HepG2 (cell line): ENCODE results near the gene PTPRE. TPM values are rescaled to one million over a fixed set of nuclear protein-coding genes. Genes with fewer than 3 reads are reported as not detected.

Source experiments
- ATAC-seq: fragments of 200-7000 bp; cut with Tn5 transposase; 3 replicates; pipeline ENCODE4 v1.9.1; 2020; ENCODE audit warnings: mild to moderate bottlenecking, moderate library complexity
- BruUV-seq: library from RNA; stranded (reverse); fragments of 400-500 nt; replicated peaks from 2 replicates; lab custom pipeline; 2021; lab: Mats Ljungman, UMichigan
- CTCF ChIA-PET: fragments of 300-600 bp; formaldehyde crosslinking; extraction: SDS; loops from one replicate; lab custom pipeline; 2021; ENCODE audit warnings: low total read pairs, inconsistent platforms, low intra/inter-chr PET ratio; lab: Yijun Ruan, JAX
- POLR2A ChIA-PET: fragments of 350-600 bp; sonication (Branson Sonifier 250); formaldehyde crosslinking; loops from one replicate; lab custom pipeline; 2020; ENCODE audit warnings: antibody characterized with exemption, inconsistent platforms; lab: Yijun Ruan, JAX
- DNase-seq: peaks from one replicate; pipeline ENCODE4 v3.0.0-alpha.2; 2015; ENCODE audit warnings: low spot score
- FAIRE-seq: peaks from 3 replicates; lab custom pipeline; 2011; peaks lifted over from hg19 to GRCh38; lab: Jason Lieb, UNC
- H2AFZ ChIP-seq: one replicate; pipeline ENCODE4 v1.6.1; 2011; ENCODE audit warnings: low read length, inconsistent platforms
- H3K27ac ChIP-seq: fragments of 300-600 bp; 3 replicates; pipeline ENCODE4 v1.8.0; 2011; ENCODE audit warnings: mixed run types, mild to moderate bottlenecking, mixed read lengths, low read length, inconsistent platforms; ENCODE audit not compliant: insufficient read depth; ENCODE audit errors: extremely low read length
- H3K27me3 ChIP-seq, 2 experiments: fragments of 200-600 bp in 1 of 2; 2 replicates in 1 of 2; 3 replicates in 1 of 2; pipeline versions ENCODE4 v1.6.0 to v1.8.0; 2011; ENCODE audit warnings: low read length in 2 of 2, mild to moderate bottlenecking in 2 of 2, moderate library complexity in 2 of 2, inconsistent platforms in 1 of 2; ENCODE audit not compliant: insufficient read depth in 2 of 2, control insufficient read depth in 1 of 2
- H3K36me3 ChIP-seq, 2 experiments: fragments of 200-600 bp in 1 of 2; replicated peaks in 1 of 2; 2 replicates in 1 of 2; 3 replicates in 1 of 2; pipeline versions ENCODE4 v1.5.1 to v1.8.0; 2011; ENCODE audit warnings: low read length in 2 of 2, inconsistent platforms in 1 of 2; ENCODE audit not compliant: insufficient read depth in 2 of 2, control insufficient read depth in 1 of 2
- H3K4me1 ChIP-seq: 2 replicates; pipeline ENCODE4 v1.5.1; 2012; ENCODE audit warnings: low read length, inconsistent platforms; ENCODE audit not compliant: insufficient read depth
- H3K4me2 ChIP-seq: 2 replicates; pipeline ENCODE4 v1.6.0; 2011; ENCODE audit warnings: low read depth, low read length, inconsistent platforms
- H3K4me3 ChIP-seq, 3 experiments: fragments of 200-600 bp in 1 of 3; sonication (generic), shearing (Covaris generic) in 1 of 3; replicated peaks in 1 of 3; 2 replicates each; pipeline ENCODE4 v1.5.1; 2011 to 2016; ENCODE audit warnings: low read length in 3 of 3, inconsistent platforms in 2 of 3, low read depth in 2 of 3, mild to moderate bottlenecking in 2 of 3, control low read depth in 1 of 3, mixed read lengths in 1 of 3; ENCODE audit not compliant: insufficient read depth in 1 of 3
- H3K79me2 ChIP-seq: one replicate; pipeline ENCODE4 v1.6.1; 2011; ENCODE audit warnings: low read length, inconsistent platforms; ENCODE audit not compliant: insufficient read depth
- H3K9ac ChIP-seq: 2 replicates; pipeline ENCODE4 v1.6.0; 2011; ENCODE audit warnings: mild to moderate bottlenecking, low read depth, low read length, inconsistent platforms; ENCODE audit not compliant: insufficient read depth
- H3K9me3 ChIP-seq: 2 replicates; pipeline ENCODE4 v1.5.1; 2012; ENCODE audit warnings: mild to moderate bottlenecking, low read length
- H4K20me1 ChIP-seq: 2 replicates; pipeline ENCODE4 v1.6.0; 2011; ENCODE audit warnings: inconsistent platforms, mild to moderate bottlenecking, low read length, moderate library complexity; ENCODE audit not compliant: insufficient read depth
- CCAR2 ChIP-seq: fragments of 200-400 bp; formaldehyde crosslinking; optimal IDR thresholded peaks from 2 replicates; pipeline ENCODE3; 2018; ENCODE audit warnings: low read depth, mild to moderate bottlenecking, low read length, moderate library complexity
- CREBL2 ChIP-seq: sonication (generic); formaldehyde crosslinking; IDR thresholded peaks from 2 replicates; pipeline ENCODE4 v1.8.1; 2023; ENCODE audit warnings: missing genetic modification reagents, mild to moderate bottlenecking, borderline replicate concordance
- NCOA2 ChIP-seq: sonication (generic); formaldehyde crosslinking; IDR thresholded peaks from 2 replicates; pipeline ENCODE4 v1.8.0; 2022; ENCODE audit warnings: inconsistent platforms
- NCOR1 ChIP-seq: fragments of 200-600 bp; sonication (generic); IDR thresholded peaks from 2 replicates; pipeline ENCODE4 v1.7.0; 2017; ENCODE audit warnings: antibody characterized with exemption, low read length, borderline replicate concordance
- NFYC ChIP-seq: IDR thresholded peaks from 2 replicates; pipeline ENCODE4 v1.6.1; 2016; ENCODE audit warnings: missing genetic modification reagents, missing compliant biosample characterization
- PBX2 ChIP-seq: IDR thresholded peaks from 2 replicates; pipeline ENCODE4 v1.6.1; 2016; ENCODE audit warnings: control low read depth
- SCMH1 ChIP-seq: sonication (generic); formaldehyde crosslinking; IDR thresholded peaks from 2 replicates; pipeline ENCODE4 v1.9.0; 2021; ENCODE audit warnings: missing genetic modification reagents, mild to moderate bottlenecking, borderline replicate concordance
- SMAD1 ChIP-seq: sonication (generic); formaldehyde crosslinking; IDR thresholded peaks from 2 replicates; pipeline ENCODE4 v1.4.0; 2020; ENCODE audit warnings: missing genetic modification reagents, low read depth, mild to moderate bottlenecking, borderline replicate concordance
- SRSF4 ChIP-seq: fragments of 200-400 bp; formaldehyde crosslinking; IDR thresholded peaks from one replicate; pipeline ENCODE4 v1.6.1; 2018; ENCODE audit warnings: mild to moderate bottlenecking, low read depth, low read length, moderate library complexity; ENCODE audit not compliant: poor library complexity, severe bottlenecking
- TBL1XR1 ChIP-seq: fragments of 150-350 bp; IDR thresholded peaks from 2 replicates; pipeline ENCODE4 v1.6.1; 2014; ENCODE audit warnings: borderline replicate concordance, low read length; ENCODE audit not compliant: partially characterized antibody
- ZFY ChIP-seq: sonication (generic); formaldehyde crosslinking; IDR thresholded peaks from 2 replicates; pipeline ENCODE4 v1.4.0; 2020; ENCODE audit warnings: missing genetic modification reagents
- ZMYM3 ChIP-seq: sonication (generic); formaldehyde crosslinking; IDR thresholded peaks from 2 replicates; pipeline ENCODE4 v1.5.1; 2020; ENCODE audit warnings: mild to moderate bottlenecking, missing genetic modification reagents
- ZMYM4 ChIP-seq: sonication (generic); formaldehyde crosslinking; IDR thresholded peaks from 2 replicates; pipeline ENCODE4 v1.8.1; 2023; ENCODE audit warnings: mild to moderate bottlenecking, missing genetic modification reagents
- ZNF224 ChIP-seq: sonication (generic); formaldehyde crosslinking; IDR thresholded peaks from 2 replicates; pipeline ENCODE4 v1.5.0; 2020; ENCODE audit warnings: mild to moderate bottlenecking, missing genetic modification reagents
- ZNF260 ChIP-seq: sonication (generic); formaldehyde crosslinking; IDR thresholded peaks from 2 replicates; pipeline ENCODE4 v1.4.0; 2020; ENCODE audit warnings: missing genetic modification reagents, low read depth, mild to moderate bottlenecking, borderline replicate concordance
- ZNF331 ChIP-seq: sonication (generic); formaldehyde crosslinking; IDR thresholded peaks from 2 replicates; pipeline ENCODE4 v1.4.0; 2020; ENCODE audit warnings: missing genetic modification reagents
- ZNF432 ChIP-seq: sonication (generic); formaldehyde crosslinking; IDR thresholded peaks from 2 replicates; pipeline ENCODE4 v1.5.0; 2020; ENCODE audit warnings: missing genetic modification reagents, mild to moderate bottlenecking, borderline replicate concordance
- ZNF530 ChIP-seq: sonication (generic); formaldehyde crosslinking; IDR thresholded peaks from 2 replicates; pipeline ENCODE4 v1.5.0; 2020; ENCODE audit warnings: low read depth, mild to moderate bottlenecking, missing genetic modification reagents
- ZNF720 ChIP-seq: sonication (generic); formaldehyde crosslinking; IDR thresholded peaks from 2 replicates; pipeline ENCODE4 v1.4.0; 2020; ENCODE audit warnings: missing genetic modification reagents
- WGBS: methylation state at CpG from one replicate; pipeline ENCODE4 v1.1.6; 2017; ENCODE audit warnings: low lambda C conversion rate; 5-methylcytosine and 5-hydroxymethylcytosine counted together
- in situ Hi-C: cut with HindIII; loops from 2 replicates; pipeline ENCODE4 v1.10.0; 2017; ENCODE audit warnings: low pct_unique_long_range_greater_than_20kb; ENCODE audit not compliant: extremely low pct_ligation_motif_present
- intact Hi-C: fragments of 100-400 bp; cut with micrococcal nuclease; formaldehyde crosslinking; loops from one replicate; pipeline ENCODE4 v1.10.0; 2022; ENCODE audit not compliant: unreplicated experiment
- polyA plus RNA-seq, 8 experiments: library from polyadenylated mRNA; depleted of rRNA in 3 of 8; stranded (reverse) in 7 of 8; unstranded in 1 of 8; fragments of >200 nt; fragmentation: Illumina TruSeq in 4 of 8; extraction: Trizol in 4 of 8; gene quantifications; 2 replicates each; pipeline versions ENCODE4 v1.2.1 to v1.2.3, GENCODE V29; 2011 to 2016; ENCODE audit warnings: low read depth in 4 of 8, missing spikeins in 1 of 8, mixed read lengths in 1 of 8; ENCODE audit not compliant: insufficient read depth in 1 of 8
- total RNA-seq, 5 experiments: library from RNA; depleted of rRNA; stranded (reverse); fragments of >200 nt; fragmentation: Illumina TruSeq; extraction: Trizol; gene quantifications; 2 replicates each; pipeline ENCODE4 v1.2.3, GENCODE V29; 2016; ENCODE audit warnings: low read depth in 1 of 5

PTPRE gene
- total and polyA plus RNA-seq, 2 of the 13 experiments (the other 11 are each of a cell fraction or from before 2014, with no cell fraction given): 0.01 to 0.02 TPM

DNA sequence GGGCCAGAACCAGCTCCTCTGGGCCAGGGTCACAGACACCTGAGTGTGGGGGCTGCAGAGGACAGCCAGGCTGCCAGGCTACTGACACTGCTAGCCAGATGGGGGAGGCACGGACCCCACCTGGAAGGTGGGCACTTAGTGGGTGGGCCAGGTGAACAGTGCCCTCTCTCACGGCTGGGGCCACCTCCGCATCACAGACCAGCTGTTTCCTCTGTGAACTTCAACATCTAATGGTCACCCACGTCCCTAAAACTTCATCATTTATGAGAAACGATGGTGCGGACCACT, 138.9 kb downstream of the PTPRE start:
- Histone ChIP-seq H2AFZ (no peak overlapping the region), H3K36me3 (no peaks in the 10 kb centered on the region), H3K4me3 (no peak overlapping the region), H3K4me2 (no peak overlapping the region), H3K27ac (no peak overlapping the region), H3K79me2 (no peaks in the 10 kb centered on the region), H3K9me3 (no peaks in the 10 kb centered on the region), H4K20me1 (no peaks in the 10 kb centered on the region), H3K4me1 (peaks cover 13% of the 10 kb centered on the region), H3K9ac (no peak overlapping the region), H3K27me3 (peaks cover 6 to 55% of the 10 kb centered on the region in 2 experiments; a peak in 4 of 5 replicates)
- CTCF ChIA-PET: no interaction called here
- in situ Hi-C loops (no loop called here), intact Hi-C loops (no loop called here)
- POLR2A ChIA-PET: no interaction called here
- no peak for ATAC-seq
- 12% methylated on average over 5 of the region's 6 CpGs for WGBS
- FAIRE-seq: no peak
- TF ChIP-seq TBL1XR1 (no peak), ZNF720 (CRISPR knock-in tag) (no peak)
- no peak for DNase-seq
- no TSS peak for BruUV-seq

- H3K27ac ChIP-seq: no peak overlapping the region
- no peaks in the 10 kb centered on the region for H3K36me3 ChIP-seq
- H3K9me3 ChIP-seq: no peaks in the 10 kb centered on the region
- intact Hi-C loops (no loop called here), in situ Hi-C loops (no loop called here)
- TF ChIP-seq SCMH1 (CRISPR knock-in tag) (no peak), ZMYM3 (no peak), ZNF224 (CRISPR knock-in tag) (no peak), SMAD1 (CRISPR knock-in tag) (no peak), ZNF331 (no peak), ZNF530 (CRISPR knock-in tag) (no peak), ZNF432 (CRISPR knock-in tag) (no peak), NCOA2 (no peak), ZMYM4 (CRISPR knock-in tag) (no peak), NCOR1 (no peak), NFYC (CRISPR knock-in tag) (no peak), SRSF4 (no peak), CREBL2 (CRISPR knock-in tag) (no peak), CCAR2 (no peak), ZFY (CRISPR knock-in tag) (no peak), ZNF260 (CRISPR knock-in tag) (no peak), PBX2 (CRISPR knock-in tag) (no peak)
- WGBS: 8% methylated on average over 7 of the region's 23 CpGs
- ATAC-seq: no peak; the same call in 2 of the 3 replicates
- BruUV-seq: no TSS peak
- no peaks in the 10 kb centered on the region for H3K79me2 ChIP-seq
- H3K4me2 ChIP-seq: no peak overlapping the region
- H3K27me3 ChIP-seq: peaks cover 6 to 52% of the 10 kb centered on the region in 2 experiments; a peak in 4 of 5 replicates
- FAIRE-seq: no peak
- H3K4me1 ChIP-seq: peaks cover 13% of the 10 kb centered on the region
- ChIA-PET POLR2A (no interaction called here), CTCF (no interaction called here)
- H3K4me3 ChIP-seq: no peak overlapping the region
- DNase-seq: no peak
- no peak overlapping the region for H2AFZ ChIP-seq
- no peaks in the 10 kb centered on the region for H4K20me1 ChIP-seq
- no peak overlapping the region for H3K9ac ChIP-seq
Measured at GRCh38 chr10:128046156-128046952, 139.5 kb downstream of the PTPRE start.
